HG03108 (cell line): ENCODE results near the gene INO80C.
A peak's percentile ranks its signal among the peaks of the same experiment; 100 is the strongest.
"Not testable (repeated sequence)": the region's sequence is repeated elsewhere in the genome, so short reads cannot be mapped to it uniquely, and the experiment has no call there.

Source experiments
- ATAC-seq: cut with Tn5 transposase; IDR thresholded peaks from one replicate; pipeline ENCODE4 v1.9.1; 2021; ENCODE audit warnings: moderate library complexity; ENCODE audit not compliant: unreplicated experiment

The INO80C gene

GRCh38 chr18:35489913-35490490 lies 7.8 kb downstream of the INO80C start:
- ATAC-seq = no peak

- not testable (repeated sequence) for ATAC-seq
Observed at GRCh38 chr18:35489281-35489680, 8.5 kb downstream of the INO80C start.

- not testable (repeated sequence) for ATAC-seq
Observed at GRCh38 chr18:35488396-35488795, 9.4 kb downstream of the INO80C start.

- not testable (repeated sequence) for ATAC-seq
Observed at GRCh38 chr18:35487525-35487924, 10.2 kb downstream of the INO80C start.

GRCh38 chr18:35485852-35486251 lies 11.9 kb downstream of the INO80C start:
- ATAC-seq = no peak

- ATAC-seq = no peak
Observed at GRCh38 chr18:35484034-35484433, 13.7 kb downstream of the INO80C start.

GRCh38 chr18:35481960-35482366 lies 15.8 kb downstream of the INO80C start:
- no peak for ATAC-seq

- no peak for ATAC-seq
Observed at GRCh38 chr18:35479911-35480586, 17.7 kb downstream of the INO80C start.

- no peak for ATAC-seq
Observed at GRCh38 chr18:35478520-35479435, 19.0 kb downstream of the INO80C start.

- ATAC-seq = no peak
Observed at GRCh38 chr18:35477974-35478373, 19.8 kb downstream of the INO80C start.

- ATAC-seq = no peak
Observed at GRCh38 chr18:35477497-35477896, 20.3 kb downstream of the INO80C start.

- no peak for ATAC-seq
Observed at GRCh38 chr18:35474884-35475283, 22.9 kb downstream of the INO80C start.

- no peak for ATAC-seq
Observed at GRCh38 chr18:35473562-35473961, 24.2 kb downstream of the INO80C start.

GRCh38 chr18:35470435-35470834 lies 27.3 kb downstream of the INO80C start:
- no peak for ATAC-seq

GRCh38 chr18:35469725-35470124 lies 28.0 kb downstream of the INO80C start:
- ATAC-seq = no peak

GRCh38 chr18:35468711-35469110 lies 29.0 kb downstream of the INO80C start:
- ATAC-seq = no peak

- ATAC-seq = peak; percentile 86
Observed at GRCh38 chr18:35467624-35468016, 30.1 kb downstream of the INO80C start.

GRCh38 chr18:35466815-35467623 lies 30.7 kb downstream of the INO80C start:
- ATAC-seq = no peak

- no peak for ATAC-seq
Observed at GRCh38 chr18:35466334-35466733, 31.4 kb downstream of the INO80C start.

GRCh38 chr18:35465329-35465728 lies 32.4 kb downstream of the INO80C start:
- no peak for ATAC-seq

GRCh38 chr18:35464831-35465279 lies 32.9 kb downstream of the INO80C start:
- ATAC-seq = no peak
